ENCODE data around the gene YDJC. TPM values are rescaled to one million over a fixed set of nuclear protein-coding genes. Genes with fewer than 3 reads are reported as not detected.

The YDJC gene
- total and polyA plus RNA-seq, 9 of the 15 experiments (the other 6 are each of a cell fraction or from before 2014, with no cell fraction given), result 13.5 to 871 (median 164) TPM

GRCh38 chr22:21642584-21643448, 13.0 kb upstream of the YDJC start (continued):
- TF ChIP-seq ZBTB40 (IDR thresholded peaks at IDR 0.05) (no peak), ZBTB40 (CRISPR knock-in tag; IDR thresholded peaks at IDR 0.05) (no peak), FOXJ2 (tag; IDR thresholded peaks at IDR 0.05) (no peak), ELF1 (tag; IDR thresholded peaks at IDR 0.05) (no peak), ZNF165 (CRISPR knock-in tag; IDR thresholded peaks at IDR 0.05; ENCODE audit: borderline replicate concordance) (no peak), ZBTB43 (CRISPR knock-in tag; IDR thresholded peaks at IDR 0.05) (no peak), FOXJ3 (CRISPR knock-in tag; IDR thresholded peaks at IDR 0.05) (no peak), DMBX1 (CRISPR knock-in tag; IDR thresholded peaks at IDR 0.05; ENCODE audit: borderline replicate concordance) (no peak), RCOR1 (IDR thresholded peaks at IDR 0.05; ENCODE audit: borderline replicate concordance in 1 of 2, low read depth in 2 of 2, low read length in 2 of 2) (peak in 1 of 2 experiments; percentile 95; a peak in 2 of 4 replicates), HDAC3 (IDR thresholded peaks at IDR 0.05; ENCODE audit: borderline replicate concordance, partially characterized antibody) (no peak), MYC (IDR thresholded peaks at IDR 0.05; ENCODE audit: low read depth, low read length) (peak; percentile 95), MYC (CRISPR knock-in tag; IDR thresholded peaks at IDR 0.05; ENCODE audit: borderline replicate concordance, low read depth) (no peak), PRDM10 (IDR thresholded peaks at IDR 0.05; ENCODE audit: partially characterized antibody) (no peak)

All from K562 (cell line).